GM21825 (cell line): ENCODE results near the gene RAD51B.
A peak's percentile ranks its signal among the peaks of the same experiment; 100 is the strongest.

Source experiments
- ATAC-seq: cut with Tn5 transposase; IDR thresholded peaks from one replicate; pipeline ENCODE4 v1.9.1; 2021; ENCODE audit warnings: mild to moderate bottlenecking, moderate library complexity; ENCODE audit not compliant: unreplicated experiment

Gene RAD51B

DNA sequence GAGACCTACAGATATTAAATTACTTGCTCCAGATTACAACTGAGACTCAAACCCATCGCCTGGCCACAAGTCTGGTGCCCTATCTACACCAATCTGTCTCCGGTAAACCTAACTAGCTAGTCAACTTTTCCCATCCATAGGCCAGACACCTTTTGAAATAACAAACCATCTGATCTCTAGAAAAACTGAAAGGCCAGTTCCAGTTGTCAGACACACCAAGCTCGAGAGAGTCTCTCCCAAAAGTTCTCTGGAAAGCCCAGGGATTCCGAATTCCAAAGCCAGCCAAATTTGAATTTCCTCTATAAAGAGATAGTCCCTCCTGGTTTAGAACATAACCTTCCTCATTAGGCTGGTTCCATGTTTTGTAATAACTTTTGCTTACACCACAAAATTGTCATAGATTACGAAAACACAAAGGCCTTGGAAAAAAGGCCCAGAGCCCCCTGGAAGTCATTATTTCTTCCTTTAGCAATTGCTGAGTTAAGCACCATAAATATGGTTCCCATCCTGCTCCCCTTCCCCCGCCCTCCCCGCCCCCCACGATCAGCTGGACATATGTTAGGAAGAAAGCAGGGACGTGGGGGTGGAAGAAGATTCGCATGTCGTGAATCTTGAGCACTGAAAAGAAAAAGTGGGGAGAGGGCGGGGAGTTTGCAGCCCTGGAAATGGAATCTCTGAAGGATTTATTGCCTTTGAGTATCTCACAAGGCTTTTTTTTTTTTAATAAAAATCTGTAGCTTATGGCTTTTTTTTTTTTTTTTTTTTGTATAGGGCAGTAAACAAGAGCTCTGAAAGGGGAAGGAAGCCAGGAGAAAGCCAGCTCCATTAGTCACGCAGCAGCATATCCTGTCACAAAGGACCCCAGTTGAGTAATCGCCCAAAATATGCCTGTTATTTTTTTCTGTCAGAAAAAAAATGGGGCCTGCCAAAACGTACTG is 862.9 kb downstream of the RAD51B start:
- ATAC-seq: no peak

DNA sequence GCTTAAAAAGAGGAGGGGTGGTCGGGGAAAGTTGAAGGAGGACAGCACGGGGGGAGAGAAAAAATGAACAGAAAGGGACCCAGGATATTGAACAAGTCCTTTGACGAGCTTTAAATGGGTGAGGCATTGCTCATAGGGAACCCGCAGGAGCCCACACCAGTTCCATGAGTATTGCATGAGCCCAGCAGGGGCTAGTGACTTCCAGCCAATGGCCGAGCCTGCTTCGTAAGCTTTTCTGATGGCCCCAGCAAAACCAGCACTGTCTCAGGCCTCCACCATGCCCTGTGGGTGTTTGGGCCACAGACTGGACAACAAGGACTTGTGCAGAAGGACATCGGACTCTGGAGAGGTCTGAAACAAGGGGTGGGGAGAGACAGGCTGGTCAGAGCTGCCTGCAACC is 863.7 kb downstream of the RAD51B start:
- no peak for ATAC-seq

DNA sequence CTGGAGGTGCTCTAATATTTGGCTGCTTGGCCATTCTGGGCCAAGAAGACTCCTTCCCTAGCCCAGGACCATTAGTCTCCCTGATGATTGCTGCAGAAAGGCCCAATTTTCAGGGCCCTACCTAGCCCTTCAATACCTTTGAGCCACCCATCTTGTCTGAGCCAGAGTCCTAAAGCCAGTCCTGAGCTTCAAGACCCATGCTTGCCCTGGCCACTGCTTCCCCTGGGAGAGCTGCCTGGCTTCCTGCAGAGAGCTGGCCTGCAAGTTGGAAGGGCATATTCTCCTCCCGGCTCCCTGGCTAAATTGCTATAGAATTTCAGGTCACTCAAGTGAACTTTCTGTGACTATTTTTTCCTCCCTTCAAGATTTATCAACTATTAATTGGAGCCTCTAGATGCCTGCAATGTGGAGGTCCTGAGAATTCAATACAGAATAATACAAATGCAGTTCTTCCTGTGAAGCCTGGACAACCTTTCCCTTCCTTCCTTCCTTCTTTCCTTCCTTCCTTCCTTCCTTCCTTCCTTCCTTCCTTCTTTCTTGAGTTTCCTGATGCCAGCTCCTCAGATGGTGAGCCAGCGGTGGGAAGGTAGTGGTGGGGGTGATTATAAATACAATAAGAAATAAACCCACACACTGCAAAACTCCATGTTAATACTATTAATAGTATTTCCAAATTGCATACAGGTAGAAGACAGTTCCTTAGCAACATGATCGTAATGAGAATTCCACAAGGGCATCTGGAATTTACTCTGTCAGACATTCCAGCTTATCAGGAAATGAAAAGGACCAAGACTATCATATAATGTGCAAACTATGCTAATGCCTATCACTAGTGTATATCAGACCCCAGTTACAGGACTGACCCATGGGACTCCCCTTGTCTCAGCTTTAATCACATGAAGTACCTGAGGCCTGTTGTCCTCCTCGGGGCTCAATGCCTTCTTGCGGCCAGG is 865.2 kb downstream of the RAD51B start:
- no peak for ATAC-seq

DNA sequence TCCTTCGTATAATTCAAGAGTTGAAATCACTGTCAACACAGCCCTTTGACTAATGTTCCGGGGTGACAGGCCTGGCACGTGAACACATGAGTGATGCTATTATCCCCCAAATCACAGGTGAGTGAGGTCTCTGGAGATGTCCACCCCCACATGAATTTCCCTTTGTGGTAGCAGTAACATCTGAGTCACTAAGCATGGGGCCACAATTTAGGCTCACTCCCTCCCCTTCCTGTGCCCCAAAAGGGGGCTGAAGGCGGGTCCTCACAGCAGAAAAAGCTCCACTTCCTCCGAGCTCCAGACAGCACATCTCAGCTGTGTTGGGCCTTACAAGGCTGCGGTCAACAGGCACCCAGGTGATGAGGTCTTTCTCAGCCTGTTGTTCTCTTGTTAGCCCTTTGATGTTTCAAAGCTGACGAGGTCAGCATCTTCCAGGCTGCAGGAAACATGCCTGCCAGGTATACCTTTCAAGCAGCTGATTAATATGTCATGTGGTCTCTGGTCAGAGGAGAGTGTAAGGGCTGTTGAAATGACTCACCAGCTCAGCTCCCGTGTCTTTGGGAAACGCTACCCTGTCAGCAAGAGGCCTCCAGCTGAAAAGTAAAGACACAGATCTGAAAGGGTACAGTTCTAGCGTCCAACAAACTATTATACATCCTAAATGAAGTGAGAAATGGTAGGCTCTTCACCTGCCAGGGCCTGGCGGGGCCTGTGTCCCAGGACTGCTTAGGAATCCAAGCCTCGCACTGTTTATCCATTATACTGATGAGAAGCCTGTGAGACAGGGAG is 866.0 kb downstream of the RAD51B start:
- peak; percentile 76 for ATAC-seq

DNA sequence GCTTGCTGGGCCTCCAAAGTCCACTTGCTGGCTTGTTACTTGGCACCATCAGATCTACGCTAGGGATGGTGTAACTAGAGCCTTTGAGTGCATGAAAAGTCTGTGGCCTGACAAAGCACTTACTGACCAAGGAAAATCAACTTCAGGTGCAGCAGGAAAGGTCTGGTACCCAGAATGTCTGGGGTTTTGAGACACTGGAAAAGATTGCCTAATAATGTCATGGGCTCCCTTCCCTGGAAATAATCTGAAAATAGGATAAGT is 866.6 kb downstream of the RAD51B start:
- no peak for ATAC-seq

DNA sequence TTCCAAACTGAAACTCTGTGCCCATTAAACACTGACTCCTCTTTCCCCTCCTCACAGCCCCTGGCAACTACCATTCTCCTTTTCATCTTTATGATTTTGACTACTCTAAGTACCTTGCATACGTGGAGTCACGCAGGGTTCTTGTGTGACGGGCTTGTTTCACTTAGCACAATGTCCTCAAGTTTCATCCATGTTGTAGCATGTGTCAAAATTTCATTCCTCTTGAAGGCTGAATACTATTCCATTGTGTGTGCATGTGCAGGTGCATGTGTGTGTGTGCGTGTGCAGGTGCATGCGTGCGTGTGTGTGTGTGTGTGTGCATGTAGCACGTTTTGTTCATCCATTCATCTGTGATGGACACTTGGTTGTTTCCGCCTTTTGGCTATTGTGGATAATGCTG is 867.1 kb downstream of the RAD51B start:
- no peak for ATAC-seq

DNA sequence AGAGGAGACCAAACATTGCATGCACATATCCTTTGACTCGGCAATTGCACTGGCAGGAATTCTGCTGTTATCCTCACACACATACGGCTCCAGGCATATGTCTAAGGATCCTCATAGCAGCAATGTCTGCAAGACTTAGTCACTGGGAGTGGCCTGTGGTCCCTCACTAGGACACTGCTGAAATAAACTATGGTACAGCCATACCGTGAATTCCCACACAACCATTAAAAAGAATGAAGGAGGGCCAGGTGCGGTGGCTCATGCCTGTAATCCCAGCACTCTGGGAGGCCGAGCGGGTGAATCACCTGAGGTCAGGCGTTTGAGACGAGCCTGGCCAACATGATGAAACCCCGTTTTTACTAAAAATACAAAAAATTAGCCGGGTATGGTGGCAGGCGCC is 868.2 kb downstream of the RAD51B start:
- ATAC-seq: no peak

DNA sequence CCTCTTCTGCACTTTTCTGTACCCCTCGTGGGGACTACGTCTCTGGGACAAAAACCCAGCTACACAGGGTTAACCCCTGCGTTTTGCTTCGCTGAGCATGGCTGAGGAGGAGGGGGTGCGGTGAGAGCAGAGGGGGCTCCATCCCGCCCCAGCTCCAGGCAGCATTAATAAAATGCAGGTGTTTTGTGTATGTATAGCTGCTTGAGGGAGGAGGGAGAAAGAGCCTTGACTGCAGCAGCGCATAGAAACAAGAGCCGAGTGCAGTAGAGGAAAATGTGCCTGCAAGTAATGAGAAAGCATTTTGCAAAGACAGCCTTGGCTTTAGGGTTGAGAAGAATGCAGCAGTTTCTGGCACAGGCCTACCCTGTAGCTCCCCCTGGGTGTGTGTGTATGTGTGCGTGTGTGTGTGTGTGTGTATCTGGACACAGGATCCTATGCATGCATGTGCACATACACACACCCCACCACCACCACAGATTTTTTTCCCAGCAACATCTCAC is 869.3 kb downstream of the RAD51B start:
- no peak for ATAC-seq

DNA sequence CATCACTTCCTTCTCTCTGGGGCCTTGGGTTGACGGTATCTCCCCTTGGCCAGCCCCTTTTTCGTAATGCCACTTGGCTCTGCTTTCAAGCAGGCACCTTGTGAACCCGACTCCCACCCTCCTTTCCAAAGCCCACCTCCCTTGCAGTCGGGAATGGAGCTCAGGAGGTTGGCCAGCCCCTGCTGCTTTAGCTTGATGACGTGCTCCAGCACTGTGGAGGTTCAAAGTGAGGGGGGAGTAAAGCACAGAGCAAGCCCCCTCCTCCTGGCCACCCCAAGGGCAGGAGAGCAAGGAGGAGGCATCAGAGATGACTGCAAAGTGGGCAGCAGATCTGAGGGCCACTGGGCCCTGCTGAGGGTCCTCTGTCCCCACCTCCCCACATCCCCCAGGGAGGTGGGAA is 869.9 kb downstream of the RAD51B start:
- no peak for ATAC-seq

DNA sequence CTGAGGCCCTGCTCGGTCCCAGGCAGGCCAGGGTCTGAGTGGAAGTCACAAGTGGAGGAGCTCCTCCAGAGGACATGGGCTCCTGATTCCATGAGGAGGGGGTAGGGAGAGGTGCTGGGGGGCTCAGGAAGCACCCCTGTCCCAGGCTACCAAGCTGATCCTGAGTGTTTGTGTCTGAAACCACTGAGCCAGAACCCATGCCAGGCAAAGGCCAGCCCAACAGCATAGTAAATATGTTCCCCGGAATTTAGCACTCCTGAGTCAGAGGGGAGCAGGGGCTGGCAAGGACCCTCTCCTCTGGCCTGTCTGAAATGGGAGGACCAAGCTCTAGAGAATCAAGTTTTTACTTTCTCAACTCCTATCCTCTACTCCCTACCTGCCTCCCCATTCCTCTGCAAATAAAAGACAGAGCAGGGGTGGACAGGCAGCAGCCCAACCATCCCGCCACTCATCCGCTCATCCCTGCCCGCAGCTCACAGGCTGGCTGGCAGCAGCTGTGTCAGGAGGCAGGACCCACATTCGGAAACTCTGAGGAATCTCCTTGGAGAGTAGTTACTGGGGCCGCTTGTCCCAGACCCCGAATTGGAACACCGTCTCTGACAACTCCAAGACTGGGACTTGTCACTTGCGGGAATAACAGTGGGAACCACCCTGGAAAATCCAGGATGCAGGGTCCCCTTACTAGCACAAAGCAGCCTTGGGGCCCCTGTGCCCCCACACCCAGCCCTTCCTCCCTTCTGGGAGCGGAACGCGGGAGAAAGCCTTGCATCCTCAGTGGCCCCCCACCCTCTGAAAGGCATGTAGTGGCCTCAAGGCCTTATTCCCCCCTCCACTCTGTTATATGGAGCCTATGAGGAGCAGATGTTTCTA is 870.7 kb downstream of the RAD51B start:
- no peak for ATAC-seq

DNA sequence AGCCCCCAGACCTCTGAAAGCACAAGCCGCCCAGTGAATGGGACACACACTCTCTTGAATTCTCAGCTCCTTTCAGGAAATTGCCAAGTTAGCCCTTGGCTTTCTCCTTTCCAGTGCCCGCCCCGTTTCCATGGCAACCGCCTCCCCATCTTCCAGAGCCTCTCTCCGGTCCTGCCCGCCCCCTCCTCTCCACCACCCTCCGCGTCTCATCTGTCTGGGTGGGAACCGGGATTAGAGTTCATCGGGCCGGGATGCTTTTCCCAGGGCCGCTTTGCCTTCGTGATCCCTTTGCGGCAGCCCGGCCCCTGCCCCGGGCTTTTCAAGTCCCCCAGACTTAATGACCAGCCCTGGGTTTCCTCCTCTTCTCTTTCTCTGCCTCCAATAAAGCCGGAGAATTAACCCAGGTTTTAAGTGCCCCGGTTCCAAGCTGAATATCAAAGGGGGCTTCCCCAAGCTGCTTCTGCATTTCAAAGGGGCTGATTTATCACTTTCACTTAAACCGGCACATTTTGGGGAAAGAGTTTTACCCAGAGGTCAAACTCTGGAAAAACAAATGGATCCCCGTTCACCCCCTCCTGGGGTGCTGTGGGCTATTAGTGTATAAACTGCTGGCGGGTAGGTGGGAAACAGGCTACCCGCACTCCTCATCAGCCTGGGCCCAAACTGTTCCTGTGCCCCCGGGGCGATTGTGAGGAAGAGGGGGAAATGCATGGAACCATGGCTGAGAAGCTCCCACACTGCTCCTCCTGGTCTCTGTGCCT is 871.6 kb downstream of the RAD51B start:
- no peak for ATAC-seq

DNA sequence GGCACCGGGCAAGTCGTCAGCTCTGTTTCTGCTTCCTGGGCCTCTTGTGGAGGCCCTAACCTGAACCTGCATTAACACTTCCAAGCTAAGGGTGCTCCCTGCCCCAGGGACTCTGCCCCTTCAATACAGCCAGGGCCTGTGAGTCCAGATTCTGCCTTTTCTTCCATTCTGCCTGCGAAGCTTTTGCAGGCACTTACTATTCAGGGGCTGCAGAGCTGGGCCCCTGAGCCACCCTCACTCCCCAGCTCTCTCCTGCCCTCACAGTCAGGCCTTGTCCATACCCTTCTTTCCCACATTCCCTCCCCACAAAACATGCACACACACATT is 872.2 kb downstream of the RAD51B start:
- ATAC-seq: no peak

DNA sequence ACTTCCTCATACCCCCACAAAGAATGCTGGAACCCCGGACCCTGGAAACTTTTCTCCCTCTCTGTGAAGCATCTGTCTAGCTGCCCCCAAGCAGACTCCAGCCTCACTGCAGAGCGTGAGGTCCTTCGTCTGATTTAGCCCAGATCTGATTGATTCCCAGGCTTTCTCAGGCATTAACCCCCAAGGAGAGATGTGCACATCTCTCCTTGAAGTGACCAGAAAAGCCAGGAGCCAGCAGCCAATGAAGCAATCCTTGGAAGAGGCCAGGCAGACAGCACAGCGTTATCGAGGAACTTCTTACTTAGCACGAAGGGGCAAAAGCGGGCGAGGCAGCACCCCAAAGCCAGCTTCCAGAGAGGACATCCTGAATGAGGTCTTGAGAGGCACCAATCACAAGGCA is 872.6 kb downstream of the RAD51B start:
- ATAC-seq: no peak

DNA sequence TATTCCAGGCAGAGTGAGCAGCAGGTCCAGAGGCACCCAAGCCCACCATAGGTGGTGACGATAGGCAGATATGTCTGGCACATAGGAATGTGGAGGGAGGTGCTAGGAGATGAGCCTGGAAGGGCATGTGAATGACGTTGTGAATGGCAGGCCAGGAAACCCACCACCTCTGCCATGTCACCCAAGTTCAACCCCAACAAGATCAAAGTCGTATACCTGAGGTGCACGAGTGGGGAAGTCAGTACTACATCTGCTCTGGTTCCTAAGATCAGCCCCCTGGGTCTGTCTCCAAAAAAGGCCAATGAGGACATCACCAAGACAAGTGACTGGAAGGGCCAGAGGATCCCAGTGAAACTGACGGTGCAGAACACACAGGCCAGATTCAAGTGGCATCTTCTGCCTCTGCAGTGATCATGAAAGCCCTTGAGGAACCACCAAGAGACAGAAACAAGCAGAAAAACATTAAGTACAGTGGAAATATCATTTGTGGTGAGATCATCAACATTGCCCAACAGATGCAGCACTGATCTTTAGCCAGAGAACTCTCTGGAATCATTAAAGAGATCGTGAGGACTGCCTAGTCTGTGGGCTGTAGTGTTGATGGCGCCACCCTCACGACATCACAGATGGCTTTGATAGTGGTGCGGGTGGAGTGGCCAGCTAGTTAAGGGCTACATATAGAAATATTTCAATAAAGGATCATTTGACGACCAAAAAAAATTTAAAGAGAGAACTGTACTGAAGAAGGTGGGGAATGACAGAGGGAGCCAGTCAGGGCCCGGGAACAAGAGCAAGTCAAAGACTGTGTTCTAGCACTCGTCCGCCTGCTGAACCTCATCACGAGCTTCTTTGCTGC is 873.6 kb downstream of the RAD51B start:
- ATAC-seq: no peak

DNA sequence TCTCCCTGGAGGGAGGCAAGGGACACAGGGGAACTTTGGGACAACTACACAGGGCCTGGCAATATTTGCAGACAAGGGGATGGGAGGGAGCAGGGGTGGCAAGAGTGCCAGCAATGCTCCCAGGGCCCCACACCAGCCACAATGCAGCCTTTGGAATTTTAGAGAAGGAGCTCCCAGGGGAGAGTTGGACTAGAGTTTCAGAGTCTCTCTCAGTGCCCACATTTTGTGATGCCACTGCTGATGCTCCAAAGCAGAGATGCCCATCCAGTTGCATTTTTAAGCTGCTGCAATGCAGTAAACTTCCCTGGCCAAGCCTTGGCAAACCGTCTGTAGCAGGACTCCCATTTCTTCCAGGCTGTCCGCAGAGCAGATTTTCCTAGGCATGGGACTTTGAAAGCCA is 874.3 kb downstream of the RAD51B start:
- ATAC-seq: no peak

DNA sequence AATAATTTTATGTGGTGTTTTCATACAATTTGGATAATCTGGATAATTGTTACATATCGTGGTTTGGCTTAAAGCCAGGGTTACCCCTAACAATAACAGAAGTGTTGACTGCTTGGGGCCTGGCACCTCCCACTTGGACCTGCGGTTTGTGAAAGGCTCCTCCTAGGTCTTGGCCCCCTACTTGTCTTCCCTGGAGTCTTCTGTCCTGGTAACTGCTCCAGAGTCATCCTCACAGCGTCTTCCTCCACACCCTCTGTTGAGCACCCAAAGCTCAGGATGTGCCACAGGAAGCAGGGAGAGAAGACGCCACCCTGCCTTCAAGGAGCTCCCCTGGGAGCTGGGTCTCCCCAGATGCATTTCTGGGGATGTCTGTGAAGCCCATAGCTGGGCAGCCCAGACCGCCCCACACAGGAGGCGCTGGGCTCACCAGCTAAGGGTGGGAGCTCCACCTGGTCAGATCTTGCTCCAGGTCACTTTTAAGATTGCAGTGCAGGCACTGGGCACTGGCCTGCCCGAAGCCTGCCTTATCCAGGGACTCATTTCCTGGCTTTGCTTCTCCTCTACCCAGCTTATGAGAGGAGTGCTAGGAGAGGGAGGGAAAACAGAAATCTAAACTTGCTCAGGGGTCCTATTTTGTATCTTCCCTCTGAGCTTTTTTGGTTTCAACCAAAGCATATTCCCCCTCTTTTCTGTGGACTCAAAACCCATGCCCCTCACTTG is 875.1 kb downstream of the RAD51B start:
- no peak for ATAC-seq

DNA sequence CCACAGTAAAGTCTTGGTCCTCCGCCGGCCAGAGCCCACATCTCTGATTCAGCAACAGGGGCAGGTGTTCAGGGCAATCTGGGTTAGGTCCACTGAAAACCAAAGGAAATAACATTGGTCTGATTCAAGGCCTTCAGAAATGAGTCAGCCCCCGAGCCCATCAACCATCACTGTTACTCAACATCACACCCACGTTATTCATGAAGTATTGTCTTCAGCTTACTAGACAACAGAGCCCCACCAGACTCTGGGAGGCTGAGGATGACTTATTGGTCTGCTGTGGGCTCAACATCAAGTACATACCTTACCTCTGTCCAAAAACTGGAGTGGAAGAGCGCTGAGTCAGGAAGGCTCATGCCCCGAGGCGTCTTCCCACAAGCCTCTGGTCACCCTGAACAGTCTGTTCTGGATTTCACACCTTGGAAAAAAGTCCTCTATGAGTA is 875.8 kb downstream of the RAD51B start:
- ATAC-seq: peak; percentile 77

DNA sequence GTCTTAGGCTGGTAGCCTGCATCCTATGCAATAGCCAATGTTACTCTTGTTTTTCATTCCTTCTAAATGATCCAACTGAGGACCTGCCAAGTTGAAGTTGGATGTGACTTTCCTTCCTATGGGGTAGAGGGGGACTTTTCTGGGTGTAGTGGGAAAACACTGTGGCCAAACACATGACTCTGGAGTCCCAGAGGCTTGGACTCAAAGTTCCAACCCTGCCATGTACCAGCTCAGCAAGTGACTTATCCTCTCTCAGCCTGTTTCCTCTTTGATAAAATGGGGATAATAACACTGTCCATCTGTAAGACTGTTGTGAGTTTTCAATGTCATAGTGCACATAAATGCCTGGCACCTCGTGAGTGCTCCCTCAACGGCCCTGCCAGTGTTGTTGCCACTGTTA is 876.3 kb downstream of the RAD51B start:
- ATAC-seq: no peak
